Esophagus squamous epithelium (tissue), 4 donors: ENCODE results near the gene LRRC49.

Source experiments
- POLR2A ChIP-seq, 4 donors: fragments of 450-650 bp; IDR thresholded peaks; one replicate each; pipeline ENCODE4 v1.6.1; 2017; ENCODE audit warnings: antibody characterized with exemption in 4 of 4, mild to moderate bottlenecking in 4 of 4, moderate library complexity in 3 of 4
- TF ChIP-seq, protein P1 (sequence below), 6 experiments: fragments of 450-650 bp in 4 of 6; fragments of 200-600 bp in 2 of 6; sonication (generic) in 2 of 6; IDR thresholded peaks; one replicate each; pipeline ENCODE4 v1.5.1; 2016 to 2019; ENCODE audit warnings: antibody characterized with exemption in 6 of 6, mild to moderate bottlenecking in 4 of 6, moderate library complexity in 4 of 6

DNA sequence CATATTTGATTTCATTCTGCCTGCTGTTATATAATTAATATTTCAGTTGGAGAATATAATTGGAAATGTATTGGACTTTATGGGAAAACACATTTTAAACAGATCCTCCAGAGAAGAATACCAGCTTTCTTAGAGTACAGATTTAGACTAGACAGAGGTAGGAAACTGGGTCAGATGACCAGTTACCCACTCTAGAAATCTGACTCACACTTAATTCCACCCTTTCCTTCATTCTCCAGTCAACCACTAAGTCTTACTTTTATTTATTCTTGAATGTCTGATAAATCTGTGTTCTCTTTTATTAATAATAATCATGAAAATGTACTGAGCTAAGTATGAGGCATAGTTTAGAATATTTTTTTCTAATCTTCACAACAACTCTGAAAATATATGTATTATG lies 110.7 kb downstream of the LRRC49 start:
- TF ChIP-seq, protein P1, sequence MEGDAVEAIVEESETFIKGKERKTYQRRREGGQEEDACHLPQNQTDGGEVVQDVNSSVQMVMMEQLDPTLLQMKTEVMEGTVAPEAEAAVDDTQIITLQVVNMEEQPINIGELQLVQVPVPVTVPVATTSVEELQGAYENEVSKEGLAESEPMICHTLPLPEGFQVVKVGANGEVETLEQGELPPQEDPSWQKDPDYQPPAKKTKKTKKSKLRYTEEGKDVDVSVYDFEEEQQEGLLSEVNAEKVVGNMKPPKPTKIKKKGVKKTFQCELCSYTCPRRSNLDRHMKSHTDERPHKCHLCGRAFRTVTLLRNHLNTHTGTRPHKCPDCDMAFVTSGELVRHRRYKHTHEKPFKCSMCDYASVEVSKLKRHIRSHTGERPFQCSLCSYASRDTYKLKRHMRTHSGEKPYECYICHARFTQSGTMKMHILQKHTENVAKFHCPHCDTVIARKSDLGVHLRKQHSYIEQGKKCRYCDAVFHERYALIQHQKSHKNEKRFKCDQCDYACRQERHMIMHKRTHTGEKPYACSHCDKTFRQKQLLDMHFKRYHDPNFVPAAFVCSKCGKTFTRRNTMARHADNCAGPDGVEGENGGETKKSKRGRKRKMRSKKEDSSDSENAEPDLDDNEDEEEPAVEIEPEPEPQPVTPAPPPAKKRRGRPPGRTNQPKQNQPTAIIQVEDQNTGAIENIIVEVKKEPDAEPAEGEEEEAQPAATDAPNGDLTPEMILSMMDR (IDR thresholded peaks at IDR 0.05): no peak
- no peak for TF ChIP-seq POLR2A (IDR thresholded peaks at IDR 0.05)
